Epithelial cell of esophagus (primary cell): ENCODE results near the gene IAH1.

Experiments used
- DNase-seq: peaks from one replicate; pipeline ENCODE4 v3.0.0; 2010; ENCODE audit warnings: low read depth
- H3K4me3 ChIP-seq: 2 replicates; pipeline ENCODE4 v1.5.1; 2011; ENCODE audit warnings: mild to moderate bottlenecking, low read length, control low read depth
- CTCF ChIP-seq: IDR thresholded peaks from 2 replicates; pipeline ENCODE4 v1.5.1; 2011; ENCODE audit warnings: low read depth, mild to moderate bottlenecking, low read length, control low read depth, inconsistent platforms; ENCODE audit not compliant: insufficient read depth; ENCODE audit errors: missing control alignments

The IAH1 gene

GRCh38 chr2:9441556-9441955, 32.8 kb upstream of the IAH1 start:
- DNase-seq = no peak
- no peak overlapping the region for H3K4me3 ChIP-seq
- no peak for TF ChIP-seq CTCF

GRCh38 chr2:9443526-9443925, 30.8 kb upstream of the IAH1 start:
- no peak for TF ChIP-seq CTCF
- no peak overlapping the region for H3K4me3 ChIP-seq
- DNase-seq = no peak

- H3K4me3 ChIP-seq = no peak overlapping the region
- TF ChIP-seq CTCF = no peak
- DNase-seq = no peak
These were observed 29.3 kb upstream of the IAH1 start for GRCh38 chr2:9445089-9445488.

GRCh38 chr2:9451231-9451630, 23.1 kb upstream of the IAH1 start:
- H3K4me3 ChIP-seq = no peak overlapping the region
- DNase-seq = no peak
- TF ChIP-seq CTCF = no peak

GRCh38 chr2:9460441-9461017, 13.8 kb upstream of the IAH1 start:
- H3K4me3 ChIP-seq = no peak overlapping the region
- TF ChIP-seq CTCF = no peak
- no peak for DNase-seq

GRCh38 chr2:9461079-9461478, 13.3 kb upstream of the IAH1 start:
- H3K4me3 ChIP-seq = no peak overlapping the region
- no peak for TF ChIP-seq CTCF
- no peak for DNase-seq

- H3K4me3 ChIP-seq = no peak overlapping the region
- DNase-seq = no peak
- TF ChIP-seq CTCF = no peak
These were observed 12.0 kb upstream of the IAH1 start for GRCh38 chr2:9462313-9462712.
